HG03196 (cell line): ENCODE data around the gene HBM.
"Not testable (repeated sequence)": the region's sequence is repeated elsewhere in the genome, so short reads cannot be mapped to it uniquely, and the experiment has no call there.

Experiments used
- ATAC-seq: cut with Tn5 transposase; IDR thresholded peaks from one replicate; pipeline ENCODE4 v1.9.1; 2021; ENCODE audit not compliant: unreplicated experiment

HBM gene

GRCh38 chr16:180681-181564 is 15.1 kb downstream of the HBM start:
- no peak for ATAC-seq

- ATAC-seq = no peak
Observed at GRCh38 chr16:181565-182021, 15.8 kb downstream of the HBM start.

GRCh38 chr16:183005-183404 is 17.2 kb downstream of the HBM start:
- ATAC-seq = no peak

- no peak for ATAC-seq
Observed at GRCh38 chr16:185213-185612, 19.4 kb downstream of the HBM start.

GRCh38 chr16:185691-186090 is 19.9 kb downstream of the HBM start:
- ATAC-seq = no peak

GRCh38 chr16:187330-187729 is 21.6 kb downstream of the HBM start:
- ATAC-seq = no peak

GRCh38 chr16:188674-189073 is 22.9 kb downstream of the HBM start:
- no peak for ATAC-seq

- ATAC-seq = no peak
Observed at GRCh38 chr16:189604-190186, 23.9 kb downstream of the HBM start.

- no peak for ATAC-seq
Observed at GRCh38 chr16:191831-192230, 26.1 kb downstream of the HBM start.

GRCh38 chr16:192686-193085 is 26.9 kb downstream of the HBM start:
- ATAC-seq = no peak

GRCh38 chr16:193441-193840 is 27.7 kb downstream of the HBM start:
- ATAC-seq = no peak

GRCh38 chr16:194516-194915 is 28.7 kb downstream of the HBM start:
- no peak for ATAC-seq

GRCh38 chr16:200388-200787 is 34.6 kb downstream of the HBM start:
- no peak for ATAC-seq

GRCh38 chr16:203246-203645 is 37.5 kb downstream of the HBM start:
- ATAC-seq = no peak

- not testable (repeated sequence) for ATAC-seq
Observed at GRCh38 chr16:204046-204445, 38.3 kb downstream of the HBM start.

GRCh38 chr16:209359-209758 is 43.6 kb downstream of the HBM start:
- not testable (repeated sequence) for ATAC-seq

- not testable (repeated sequence) for ATAC-seq
Observed at GRCh38 chr16:211631-212180, 45.9 kb downstream of the HBM start.

- no peak for ATAC-seq
Observed at GRCh38 chr16:212999-213398, 47.2 kb downstream of the HBM start.
